Neuronal stem cell (in vitro differentiated cells): ENCODE data around the gene LCN1.
A peak's percentile ranks its signal among the peaks of the same experiment; 100 is the strongest.

ENCODE experiments used
- DNase-seq: peaks from one replicate; pipeline ENCODE4 v3.0.0-alpha.2; 2013; ENCODE audit warnings: low spot score
- H2AFZ ChIP-seq: one replicate; pipeline ENCODE4 v1.6.1; 2013; ENCODE audit warnings: mild to moderate bottlenecking, low read length, inconsistent platforms
- H2AK5ac ChIP-seq: 2 replicates; pipeline ENCODE4 v1.6.1; 2013; ENCODE audit warnings: low read depth, mild to moderate bottlenecking, inconsistent platforms, low read length, moderate library complexity, mixed read lengths
- H2BK120ac ChIP-seq: 2 replicates; pipeline ENCODE4 v1.6.1; 2013; ENCODE audit warnings: low read depth, mild to moderate bottlenecking, inconsistent platforms, low read length, moderate library complexity, mixed read lengths
- H2BK12ac ChIP-seq: one replicate; pipeline ENCODE4 v1.6.1; 2013; ENCODE audit warnings: low read length, inconsistent platforms
- H2BK15ac ChIP-seq: 2 replicates; pipeline ENCODE4 v1.6.1; 2013; ENCODE audit warnings: mild to moderate bottlenecking, low read length, inconsistent platforms, mixed read lengths
- H2BK5ac ChIP-seq: one replicate; pipeline ENCODE4 v1.6.1; 2013; ENCODE audit warnings: inconsistent platforms, mild to moderate bottlenecking, low read length, moderate library complexity
- H3K14ac ChIP-seq: one replicate; pipeline ENCODE4 v1.6.1; 2013; ENCODE audit warnings: low read length, inconsistent platforms
- H3K18ac ChIP-seq: 2 replicates; pipeline ENCODE4 v1.6.1; 2013; ENCODE audit warnings: low read length, inconsistent platforms
- H3K23ac ChIP-seq: 2 replicates; pipeline ENCODE4 v1.6.1; 2013; ENCODE audit warnings: low read depth, mild to moderate bottlenecking, mixed read lengths, low read length, inconsistent platforms; ENCODE audit not compliant: poor library complexity
- H3K27ac ChIP-seq: replicated peaks from 3 replicates; pipeline ENCODE4 v1.5.1; 2013; ENCODE audit warnings: low read length, inconsistent platforms
- H3K27me3 ChIP-seq, 3 experiments: 2 replicates each; pipeline ENCODE4 v1.6.1; 2013; ENCODE audit warnings: low read length in 3 of 3, mild to moderate bottlenecking in 2 of 3, inconsistent platforms in 1 of 3, low read depth in 1 of 3, mixed read lengths in 1 of 3, moderate library complexity in 1 of 3; ENCODE audit not compliant: control insufficient read depth in 3 of 3, insufficient read depth in 3 of 3
- H3K36me3 ChIP-seq, 2 donors: replicated peaks in 1 of 2; 2 replicates each; pipeline ENCODE4 v1.6.1; 2013; ENCODE audit warnings: low read length in 2 of 2; ENCODE audit not compliant: control insufficient read depth in 2 of 2, insufficient read depth in 2 of 2
- H3K4ac ChIP-seq: 2 replicates; pipeline ENCODE4 v1.6.1; 2013; ENCODE audit warnings: inconsistent platforms, mild to moderate bottlenecking, low read length, moderate library complexity
- H3K4me1 ChIP-seq, 2 donors: 1 replicate in 1 of 2; 2 replicates in 1 of 2; pipeline ENCODE4 v1.6.1; 2013; ENCODE audit warnings: low read length in 2 of 2, low read depth in 1 of 2; ENCODE audit not compliant: control insufficient read depth in 2 of 2, insufficient read depth in 1 of 2
- H3K4me2 ChIP-seq: one replicate; pipeline ENCODE4 v1.6.1; 2013; ENCODE audit warnings: mild to moderate bottlenecking, low read length, inconsistent platforms; ENCODE audit not compliant: insufficient read depth, poor library complexity, severe bottlenecking
- H3K4me3 ChIP-seq, 2 donors: 2 replicates each; pipeline ENCODE4 v1.5.1; 2013; ENCODE audit warnings: low read length in 2 of 2, mild to moderate bottlenecking in 2 of 2, inconsistent platforms in 1 of 2, moderate library complexity in 1 of 2
- H3K79me1 ChIP-seq: one replicate; pipeline ENCODE4 v1.6.1; 2013; ENCODE audit warnings: low read depth, mild to moderate bottlenecking, inconsistent platforms, low read length, moderate library complexity
- H3K9ac ChIP-seq: one replicate; pipeline ENCODE4 v1.6.1; 2013; ENCODE audit warnings: mild to moderate bottlenecking, low read depth, low read length, inconsistent platforms; ENCODE audit not compliant: poor library complexity
- H3K9me3 ChIP-seq, 2 donors: replicated peaks in 1 of 2; 2 replicates each; pipeline versions ENCODE3 to v1.6.1; 2013; ENCODE audit warnings: low read length in 2 of 2, mild to moderate bottlenecking in 2 of 2, inconsistent platforms in 1 of 2, low read depth in 1 of 2, mixed read lengths in 1 of 2, moderate library complexity in 1 of 2; ENCODE audit not compliant: control insufficient read depth in 2 of 2, insufficient read depth in 1 of 2
- H4K8ac ChIP-seq: one replicate; pipeline ENCODE4 v1.6.1; 2013; ENCODE audit warnings: low read depth, mild to moderate bottlenecking, inconsistent platforms, low read length, moderate library complexity
- H4K91ac ChIP-seq: one replicate; pipeline ENCODE4 v1.6.1; 2013; ENCODE audit warnings: low read length, low read depth, mild to moderate bottlenecking, inconsistent platforms; ENCODE audit not compliant: poor library complexity
- WGBS, 2 donors: extraction: QIAGEN DNeasy Blood & Tissue Kit; methylation state at CpG; one replicate each; pipeline ENCODE4 v1.1.7; 2013; ENCODE audit warnings: missing lambda C conversion rate in 2 of 2, mixed read lengths in 1 of 2; ENCODE audit not compliant: insufficient read length in 2 of 2, insufficient replicate concordance in 1 of 2; ENCODE audit errors: extremely low coverage in 2 of 2; 5-methylcytosine and 5-hydroxymethylcytosine counted together

Gene LCN1

GRCh38 chr9:135509458-135509857 lies 11.8 kb upstream of the LCN1 start:
- peaks cover 7 to 10% of the 10 kb centered on the region in 2 donors for H3K36me3 ChIP-seq
- H4K91ac ChIP-seq = no peak overlapping the region
- no peak overlapping the region for H3K23ac ChIP-seq
- H2BK120ac ChIP-seq = no peak overlapping the region
- H3K9me3 ChIP-seq = peaks cover 0 to 3% of the 10 kb centered on the region in 2 donors
- H2BK15ac ChIP-seq = no peak overlapping the region
- no peak for DNase-seq
- no peak overlapping the region for H3K18ac ChIP-seq
- H2BK5ac ChIP-seq = no peak overlapping the region
- no peaks in the 10 kb centered on the region for H3K27me3 ChIP-seq
- no peak overlapping the region for H3K4me3 ChIP-seq
- WGBS, 2 donors = no CpG with 5 or more reads among the region's 2 CpGs
- no peak overlapping the region for H4K8ac ChIP-seq
- peaks cover 7% of the 10 kb centered on the region for H3K79me1 ChIP-seq
- peaks cover 12% of the 10 kb centered on the region in 2 donors for H3K4me1 ChIP-seq
- no peak overlapping the region for H2AFZ ChIP-seq
- no peak overlapping the region for H3K4me2 ChIP-seq
- no peak overlapping the region for H2BK12ac ChIP-seq
- no peak overlapping the region for H2AK5ac ChIP-seq
- no peak overlapping the region for H3K9ac ChIP-seq
- no peak overlapping the region for H3K4ac ChIP-seq
- H3K27ac ChIP-seq = no peak overlapping the region
- H3K14ac ChIP-seq = no peak overlapping the region

GRCh38 chr9:135512241-135512603 lies 9.0 kb upstream of the LCN1 start:
- no peak overlapping the region for H2BK15ac ChIP-seq
- H2BK5ac ChIP-seq = no peak overlapping the region
- no peak overlapping the region for H3K18ac ChIP-seq
- no peak overlapping the region for H2AK5ac ChIP-seq
- no CpG with 5 or more reads among the region's 10 CpGs for WGBS, 2 donors
- no peaks in the 10 kb centered on the region for H3K27me3 ChIP-seq
- no peak overlapping the region for H3K23ac ChIP-seq
- peaks cover 0 to 3% of the 10 kb centered on the region in 2 donors for H3K9me3 ChIP-seq
- no peak overlapping the region for H3K4me2 ChIP-seq
- H3K14ac ChIP-seq = no peak overlapping the region
- H2BK120ac ChIP-seq = no peak overlapping the region
- no peak overlapping the region for H4K91ac ChIP-seq
- H3K4me3 ChIP-seq = no peak overlapping the region
- DNase-seq = no peak
- H3K36me3 ChIP-seq = no peaks in the 10 kb centered on the region
- H4K8ac ChIP-seq = no peak overlapping the region
- no peak overlapping the region for H3K9ac ChIP-seq
- no peak overlapping the region for H2BK12ac ChIP-seq
- H2AFZ ChIP-seq = peak overlapping the region; percentile 12
- H3K79me1 ChIP-seq = no peaks in the 10 kb centered on the region
- no peak overlapping the region for H3K27ac ChIP-seq
- H3K4ac ChIP-seq = no peak overlapping the region
- H3K4me1 ChIP-seq = peaks cover 0 to 3% of the 10 kb centered on the region in 2 donors

GRCh38 chr9:135512904-135513303 lies 8.3 kb upstream of the LCN1 start:
- H2BK120ac ChIP-seq = no peak overlapping the region
- H2BK12ac ChIP-seq = no peak overlapping the region
- no peaks in the 10 kb centered on the region for H3K27me3 ChIP-seq
- no peaks in the 10 kb centered on the region for H3K36me3 ChIP-seq
- H3K14ac ChIP-seq = no peak overlapping the region
- H3K23ac ChIP-seq = peak overlapping the region; percentile 78
- DNase-seq = no peak
- peak overlapping the region; percentile 12 for H2AFZ ChIP-seq
- H3K9me3 ChIP-seq = peaks cover 0 to 3% of the 10 kb centered on the region in 2 donors
- H3K4me1 ChIP-seq = peaks cover 0 to 3% of the 10 kb centered on the region in 2 donors
- no peak overlapping the region for H4K91ac ChIP-seq
- no peak overlapping the region for H3K9ac ChIP-seq
- H2AK5ac ChIP-seq = no peak overlapping the region
- no peaks in the 10 kb centered on the region for H3K79me1 ChIP-seq
- no peak overlapping the region for H2BK15ac ChIP-seq
- no peak overlapping the region for H2BK5ac ChIP-seq
- H3K4ac ChIP-seq = no peak overlapping the region
- no peak overlapping the region for H3K18ac ChIP-seq
- WGBS, 2 donors = no CpG with 5 or more reads among the region's 7 CpGs
- no peak overlapping the region for H4K8ac ChIP-seq
- no peak overlapping the region for H3K4me2 ChIP-seq
- H3K4me3 ChIP-seq = no peak overlapping the region
- H3K27ac ChIP-seq = no peak overlapping the region

- H2AFZ ChIP-seq = no peak overlapping the region
- H3K9me3 ChIP-seq = peaks cover 0 to 3% of the 10 kb centered on the region in 2 donors
- H4K91ac ChIP-seq = no peak overlapping the region
- H2BK5ac ChIP-seq = no peak overlapping the region
- H2BK15ac ChIP-seq = peak overlapping the region; percentile 90
- no peak overlapping the region for H3K4me3 ChIP-seq
- H3K4me1 ChIP-seq = peaks cover 0 to 3% of the 10 kb centered on the region in 2 donors
- no peak overlapping the region for H3K4me2 ChIP-seq
- H3K23ac ChIP-seq = peak overlapping the region; percentile 78
- no peaks in the 10 kb centered on the region for H3K27me3 ChIP-seq
- H3K18ac ChIP-seq = peak overlapping the region; percentile 35
- H4K8ac ChIP-seq = no peak overlapping the region
- no peaks in the 10 kb centered on the region for H3K79me1 ChIP-seq
- peak overlapping the region; percentile 90 for H3K14ac ChIP-seq
- WGBS, 2 donors = no CpG with 5 or more reads among the region's 19 CpGs
- DNase-seq = no peak
- no peak overlapping the region for H3K27ac ChIP-seq
- H2AK5ac ChIP-seq = peak overlapping the region; percentile 32
- H2BK120ac ChIP-seq = peak overlapping the region; percentile 54
- no peak overlapping the region for H3K4ac ChIP-seq
- no peaks in the 10 kb centered on the region for H3K36me3 ChIP-seq
- no peak overlapping the region for H2BK12ac ChIP-seq
- peak overlapping the region; percentile 63 for H3K9ac ChIP-seq
Observed at GRCh38 chr9:135513351-135513846, 7.8 kb upstream of the LCN1 start.
